ENCODE results near the gene TMEM161B. TPM values are rescaled to one million over a fixed set of nuclear protein-coding genes. Genes with fewer than 3 reads are reported as not detected.
A peak's percentile ranks its signal among the peaks of the same experiment; 100 is the strongest.

The TMEM161B gene
- total and polyA plus RNA-seq, 9 donors = 9.8 to 22.9 (median 16.1) TPM

GRCh38 chr5:88145221-88145610, 123.4 kb downstream of the TMEM161B start:
- H3K9me3 ChIP-seq = no peaks in the 10 kb centered on the region
- WGBS, 3 donors = 13 to 19% (median 16%) methylated on average over 16 of the region's 16 CpGs
- no peak overlapping the region for H3K27ac ChIP-seq
- H3K4me1 ChIP-seq (ENCODE audit: insufficient read depth) = peaks cover 1% of the 10 kb centered on the region
- H3K27me3 ChIP-seq = no peaks in the 10 kb centered on the region
- intact Hi-C loops (cut with DNase I) = loop anchor here in 1 of 4 donors (10.0 kb wide), 1 partner anchor 130 kb away; no protein-coding TSS in a partner anchor
- H3K36me3 ChIP-seq = no peaks in the 10 kb centered on the region
- peak in 2 of 5 donors; percentile 13 to 16 for DNase-seq
- H3K4me3 ChIP-seq = no peak overlapping the region
- TF ChIP-seq CTCF (IDR thresholded peaks at IDR 0.05) (no peak), POLR2A (IDR thresholded peaks at IDR 0.05) (no peak), EP300 (IDR thresholded peaks at IDR 0.05) (no peak)

Small RNA genes lying within 50 kb of the gene (small RNA-seq; reads per million reads assigned to genes)
- not detected for gene RNA5SP187
